ENCODE results near the gene CNN2. TPM values are rescaled to one million over a fixed set of nuclear protein-coding genes. Genes with fewer than 3 reads are reported as not detected.

The CNN2 gene
- total and polyA plus RNA-seq, 2 of the 4 experiments (the other 2 are of a cell fraction) = 272 to 395 TPM

DNA sequence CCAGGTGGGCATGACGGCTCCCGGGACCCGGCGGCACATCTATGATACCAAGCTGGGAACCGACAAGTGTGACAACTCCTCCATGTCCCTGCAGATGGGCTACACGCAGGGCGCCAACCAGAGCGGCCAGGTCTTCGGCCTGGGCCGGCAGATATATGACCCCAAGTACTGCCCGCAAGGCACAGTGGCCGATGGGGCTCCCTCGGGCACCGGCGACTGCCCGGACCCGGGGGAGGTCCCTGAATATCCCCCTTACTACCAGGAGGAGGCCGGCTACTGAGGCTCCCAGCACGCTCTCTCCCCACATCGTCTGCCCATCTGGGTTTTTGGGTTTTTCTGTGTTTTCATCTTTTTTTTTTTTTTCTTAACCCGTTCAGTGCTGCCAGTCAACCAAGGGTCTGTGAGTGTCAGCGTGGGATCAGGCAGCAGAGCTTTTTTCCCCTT is 11.2 kb downstream of the CNN2 start:
- H4K8ac ChIP-seq (ENCODE audit: low read depth in 2 of 2, low read length in 2 of 2) = no peak overlapping the region
- 97% methylated on average over 5 of the region's 22 CpGs; no CpG with 5 or more reads in 1 of the 2 experiments for WGBS, 2 experiments (ENCODE audit: extremely low coverage in 2 of 2, insufficient read length in 1 of 2)
- H3K36me3 ChIP-seq (ENCODE audit: control insufficient read depth, insufficient read depth, low read length) = peaks cover 42% of the 10 kb centered on the region
- no peak overlapping the region for H3K27ac ChIP-seq (ENCODE audit: insufficient read depth, low read length)
- no peaks in the 10 kb centered on the region for H3K9me3 ChIP-seq (ENCODE audit: control insufficient read depth, insufficient read depth, low read length)
- ATAC-seq (ENCODE audit: low read depth) = no peak
- peak overlapping the region; percentile 16 for H2BK5ac ChIP-seq (ENCODE audit: low read depth, low read length, poor library complexity, severe bottlenecking)
- H2BK20ac ChIP-seq (ENCODE audit: low read depth, low read length) = no peak overlapping the region
- CTCF ChIA-PET = no interaction called here
- POLR2A ChIA-PET (ENCODE audit: unreplicated experiment) = interaction anchor here (0.9 kb wide), 1 partner anchor 231 kb away, joined by 3 read pairs; no protein-coding TSS in a partner anchor
- intact Hi-C loops (cut with micrococcal nuclease) (no loop called here), in situ Hi-C loops (cut with MboI; ENCODE audit: low sequenced_read_pairs) (no loop called here), dilution Hi-C loops (cut with HindIII; ENCODE audit: low sequenced_read_pairs, unreplicated experiment) (no loop called here)
- H2BK15ac ChIP-seq (ENCODE audit: low read depth, low read length) = no peak overlapping the region
- no peak overlapping the region for H3K14ac ChIP-seq (replicated peaks; ENCODE audit: low read depth, low read length)
- H3K27me3 ChIP-seq (ENCODE audit: control insufficient read depth, insufficient read depth, low read length) = no peaks in the 10 kb centered on the region
- H3K9me1 ChIP-seq (ENCODE audit: insufficient read depth, low read length) = no peaks in the 10 kb centered on the region
- H3K23ac ChIP-seq (ENCODE audit: low read depth, low read length) = no peak overlapping the region
- no peak overlapping the region for H3K56ac ChIP-seq (ENCODE audit: extremely low read depth, insufficient read depth, low read length)
- BruUV-seq (replicated peaks) = no TSS peak
- H2AFZ ChIP-seq (replicated peaks; ENCODE audit: low read length, poor library complexity) = no peak overlapping the region
- H4K5ac ChIP-seq (ENCODE audit: low read depth, low read length) = no peak overlapping the region
- DNase-seq = no peak
- H3K9ac ChIP-seq (ENCODE audit: low read depth, low read length) = no peak overlapping the region
- peaks cover 6 to 34% of the 10 kb centered on the region in 2 experiments; a peak in 3 of 4 replicates for H3K79me1 ChIP-seq (ENCODE audit: low read depth in 1 of 2, low read length in 2 of 2)
- H3K4me2 ChIP-seq (ENCODE audit: low read depth, low read length) = no peak overlapping the region
- peaks cover 58% of the 10 kb centered on the region for H4K20me1 ChIP-seq (ENCODE audit: insufficient read depth, low read length)
- no peak overlapping the region for H3K4ac ChIP-seq (ENCODE audit: low read depth, low read length)
- no peak overlapping the region for H2AK9ac ChIP-seq (replicated peaks; ENCODE audit: low read depth, low read length, poor library complexity)
- no peak overlapping the region for H4K91ac ChIP-seq (ENCODE audit: insufficient read depth, low read depth, low read length)
- no peak overlapping the region for H3K18ac ChIP-seq (ENCODE audit: low read depth, low read length)
- no peak overlapping the region for H2AK5ac ChIP-seq (ENCODE audit: low read depth, low read length)
- H3K4me1 ChIP-seq (ENCODE audit: control insufficient read depth, insufficient read depth, low read length) = peaks cover 7% of the 10 kb centered on the region; the same call in 1 of the 2 replicates
- H3K4me3 ChIP-seq (ENCODE audit: insufficient read depth, low read depth, low read length) = no peak overlapping the region
- no peak for TF ChIP-seq RFX5 (IDR thresholded peaks at IDR 0.05; ENCODE audit: low read depth, low read length)
- TF ChIP-seq MAFK (IDR thresholded peaks at IDR 0.05; ENCODE audit: low read depth, low read length) = no peak
- no peak for TF ChIP-seq RCOR1 (IDR thresholded peaks at IDR 0.05; ENCODE audit: insufficient replicate concordance, low read length)
- TF ChIP-seq, protein P1, sequence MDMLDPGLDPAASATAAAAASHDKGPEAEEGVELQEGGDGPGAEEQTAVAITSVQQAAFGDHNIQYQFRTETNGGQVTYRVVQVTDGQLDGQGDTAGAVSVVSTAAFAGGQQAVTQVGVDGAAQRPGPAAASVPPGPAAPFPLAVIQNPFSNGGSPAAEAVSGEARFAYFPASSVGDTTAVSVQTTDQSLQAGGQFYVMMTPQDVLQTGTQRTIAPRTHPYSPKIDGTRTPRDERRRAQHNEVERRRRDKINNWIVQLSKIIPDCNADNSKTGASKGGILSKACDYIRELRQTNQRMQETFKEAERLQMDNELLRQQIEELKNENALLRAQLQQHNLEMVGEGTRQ (IDR thresholded peaks at IDR 0.05; ENCODE audit: low read depth, low read length) = no peak
- no peak for TF ChIP-seq CHD1 (IDR thresholded peaks at IDR 0.05; ENCODE audit: low read depth, low read length)
- TF ChIP-seq, protein P2, sequence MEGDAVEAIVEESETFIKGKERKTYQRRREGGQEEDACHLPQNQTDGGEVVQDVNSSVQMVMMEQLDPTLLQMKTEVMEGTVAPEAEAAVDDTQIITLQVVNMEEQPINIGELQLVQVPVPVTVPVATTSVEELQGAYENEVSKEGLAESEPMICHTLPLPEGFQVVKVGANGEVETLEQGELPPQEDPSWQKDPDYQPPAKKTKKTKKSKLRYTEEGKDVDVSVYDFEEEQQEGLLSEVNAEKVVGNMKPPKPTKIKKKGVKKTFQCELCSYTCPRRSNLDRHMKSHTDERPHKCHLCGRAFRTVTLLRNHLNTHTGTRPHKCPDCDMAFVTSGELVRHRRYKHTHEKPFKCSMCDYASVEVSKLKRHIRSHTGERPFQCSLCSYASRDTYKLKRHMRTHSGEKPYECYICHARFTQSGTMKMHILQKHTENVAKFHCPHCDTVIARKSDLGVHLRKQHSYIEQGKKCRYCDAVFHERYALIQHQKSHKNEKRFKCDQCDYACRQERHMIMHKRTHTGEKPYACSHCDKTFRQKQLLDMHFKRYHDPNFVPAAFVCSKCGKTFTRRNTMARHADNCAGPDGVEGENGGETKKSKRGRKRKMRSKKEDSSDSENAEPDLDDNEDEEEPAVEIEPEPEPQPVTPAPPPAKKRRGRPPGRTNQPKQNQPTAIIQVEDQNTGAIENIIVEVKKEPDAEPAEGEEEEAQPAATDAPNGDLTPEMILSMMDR (conservative IDR thresholded peaks at IDR 0.05; ENCODE audit: low read depth, low read length) = no peak
- TF ChIP-seq, protein P3, sequence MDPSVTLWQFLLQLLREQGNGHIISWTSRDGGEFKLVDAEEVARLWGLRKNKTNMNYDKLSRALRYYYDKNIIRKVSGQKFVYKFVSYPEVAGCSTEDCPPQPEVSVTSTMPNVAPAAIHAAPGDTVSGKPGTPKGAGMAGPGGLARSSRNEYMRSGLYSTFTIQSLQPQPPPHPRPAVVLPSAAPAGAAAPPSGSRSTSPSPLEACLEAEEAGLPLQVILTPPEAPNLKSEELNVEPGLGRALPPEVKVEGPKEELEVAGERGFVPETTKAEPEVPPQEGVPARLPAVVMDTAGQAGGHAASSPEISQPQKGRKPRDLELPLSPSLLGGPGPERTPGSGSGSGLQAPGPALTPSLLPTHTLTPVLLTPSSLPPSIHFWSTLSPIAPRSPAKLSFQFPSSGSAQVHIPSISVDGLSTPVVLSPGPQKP (IDR thresholded peaks at IDR 0.05; ENCODE audit: borderline replicate concordance, low read depth, low read length) = no peak
- TF ChIP-seq POLR2A (IDR thresholded peaks at IDR 0.05; ENCODE audit: low read depth, low read length) = no peak
- no peak for TF ChIP-seq BHLHE40 (IDR thresholded peaks at IDR 0.05; ENCODE audit: low read depth, low read length)
- TF ChIP-seq MXI1 (IDR thresholded peaks at IDR 0.05; ENCODE audit: borderline replicate concordance, low read depth, low read length) = no peak
- no peak for TF ChIP-seq SMC3 (IDR thresholded peaks at IDR 0.05; ENCODE audit: low read depth, low read length)
- TF ChIP-seq MAZ (IDR thresholded peaks at IDR 0.05; ENCODE audit: borderline replicate concordance, low read depth, low read length) = no peak
- no peak for TF ChIP-seq FOS (IDR thresholded peaks at IDR 0.05; ENCODE audit: low read depth, low read length)
- TF ChIP-seq RAD21 (IDR thresholded peaks at IDR 0.05; ENCODE audit: low read length) = no peak
- TF ChIP-seq NFE2L2 (IDR thresholded peaks at IDR 0.05; ENCODE audit: low read depth, low read length) = no peak
- TF ChIP-seq CEBPB (IDR thresholded peaks at IDR 0.05; ENCODE audit: low read depth, low read length) = no peak
- H2BK120ac ChIP-seq (ENCODE audit: low read depth, low read length) = no peak overlapping the region
